OCI-LY3 (cell line): ENCODE measurements around the gene GNAO1.
A peak's percentile ranks its signal among the peaks of the same experiment; 100 is the strongest.

Experiments used
- H2AFZ ChIP-seq: fragments of 200-600, 300-600 bp; shearing (Covaris generic); 2 replicates; pipeline ENCODE4 v1.6.0; 2014; ENCODE audit warnings: antibody characterized with exemption, low read depth, low read length
- H3K27ac ChIP-seq: fragments of 200-600, 300-600 bp; sonication (generic); 2 replicates; pipeline ENCODE4 v1.5.1; 2014; ENCODE audit warnings: mild to moderate bottlenecking, low read length, moderate library complexity, mixed read lengths
- H3K27me3 ChIP-seq: fragments of 200-600, 300-600 bp; sonication (generic); 2 replicates; pipeline ENCODE4 v1.6.1; 2014; ENCODE audit warnings: low read depth, low read length, mixed read lengths
- H3K36me3 ChIP-seq: fragments of 200-600, 300-600 bp; sonication (generic); replicated peaks from 2 replicates; pipeline ENCODE3; 2014; ENCODE audit warnings: low read depth, low read length, mixed read lengths
- H3K4me1 ChIP-seq: fragments of 300-600, 200-600 bp; sonication (generic); 2 replicates; pipeline ENCODE4 v1.6.1; 2014; ENCODE audit warnings: low read length, mixed read lengths
- H3K4me2 ChIP-seq: fragments of 200-600, 300-600 bp; sonication (generic); 2 replicates; pipeline ENCODE4 v1.6.1; 2014; ENCODE audit warnings: low read length, mixed read lengths
- H3K4me3 ChIP-seq: fragments of 300-600, 200-600 bp; sonication (generic); 2 replicates; pipeline ENCODE4 v1.5.1; 2014; ENCODE audit warnings: antibody characterized with exemption, mild to moderate bottlenecking, low read length, moderate library complexity
- H3K79me2 ChIP-seq: fragments of 300-600, 200-600 bp; shearing (Covaris generic); 2 replicates; pipeline ENCODE4 v1.6.1; 2014; ENCODE audit warnings: mild to moderate bottlenecking, low read length, mixed read lengths
- H3K9ac ChIP-seq: fragments of 300-600, 200-600 bp; shearing (Covaris generic); 2 replicates; pipeline ENCODE4 v1.6.0; 2014; ENCODE audit warnings: mild to moderate bottlenecking, low read length, moderate library complexity
- H3K9me3 ChIP-seq: fragments of 200-600, 300-600 bp; shearing (Covaris generic); 2 replicates; pipeline ENCODE4 v1.6.1; 2014; ENCODE audit warnings: low read length, mixed read lengths; ENCODE audit not compliant: insufficient read depth
- H4K20me1 ChIP-seq: fragments of 200-600, 300-600 bp; sonication (generic); 2 replicates; pipeline ENCODE4 v1.6.1; 2016; ENCODE audit warnings: low read length, mixed read lengths; ENCODE audit not compliant: insufficient read depth
- CTCF ChIP-seq: fragments of 200-600, 300-600 bp; sonication (generic); IDR thresholded peaks from 2 replicates; pipeline ENCODE4 v1.5.1; 2014; ENCODE audit warnings: antibody characterized with exemption, low read length, low read depth
- EZH2phosphoT487 ChIP-seq: fragments of 200-600 bp; shearing (Covaris generic); IDR thresholded peaks from 2 replicates; pipeline ENCODE4 v1.6.1; 2018; ENCODE audit warnings: antibody characterized with exemption, mixed run types, low read depth

The GNAO1 gene

GRCh38 chr16:56330476-56330875, 139.2 kb downstream of the GNAO1 start:
- no peak overlapping the region for H2AFZ ChIP-seq
- H3K79me2 ChIP-seq, result no peaks in the 10 kb centered on the region
- no peak overlapping the region for H3K4me2 ChIP-seq
- no peak overlapping the region for H3K9ac ChIP-seq
- TF ChIP-seq EZH2phosphoT487 (no peak), CTCF (no peak)
- H3K36me3 ChIP-seq, result no peaks in the 10 kb centered on the region
- H3K9me3 ChIP-seq, result no peaks in the 10 kb centered on the region
- H3K4me1 ChIP-seq, result no peaks in the 10 kb centered on the region
- H4K20me1 ChIP-seq, result no peaks in the 10 kb centered on the region
- H3K27me3 ChIP-seq, result no peaks in the 10 kb centered on the region
- H3K27ac ChIP-seq, result no peak overlapping the region
- H3K4me3 ChIP-seq, result no peak overlapping the region

GRCh38 chr16:56331399-56331798, 140.1 kb downstream of the GNAO1 start:
- Histone ChIP-seq H3K4me1 (no peaks in the 10 kb centered on the region), H3K36me3 (no peaks in the 10 kb centered on the region), H3K9ac (no peak overlapping the region), H3K79me2 (no peaks in the 10 kb centered on the region), H4K20me1 (no peaks in the 10 kb centered on the region), H3K27ac (no peak overlapping the region), H3K4me2 (no peak overlapping the region), H2AFZ (no peak overlapping the region), H3K4me3 (no peak overlapping the region), H3K27me3 (no peaks in the 10 kb centered on the region), H3K9me3 (no peaks in the 10 kb centered on the region)
- no peak for TF ChIP-seq EZH2phosphoT487
- no peak for TF ChIP-seq CTCF

GRCh38 chr16:56331915-56332314, 140.6 kb downstream of the GNAO1 start:
- TF ChIP-seq CTCF (no peak), EZH2phosphoT487 (no peak)
- Histone ChIP-seq H3K4me2 (no peak overlapping the region), H3K36me3 (no peaks in the 10 kb centered on the region), H3K27ac (no peak overlapping the region), H3K4me1 (no peaks in the 10 kb centered on the region), H4K20me1 (no peaks in the 10 kb centered on the region), H3K9me3 (no peaks in the 10 kb centered on the region), H3K79me2 (no peaks in the 10 kb centered on the region), H2AFZ (no peak overlapping the region), H3K4me3 (no peak overlapping the region), H3K9ac (no peak overlapping the region), H3K27me3 (no peaks in the 10 kb centered on the region)

- no peaks in the 10 kb centered on the region for H3K9me3 ChIP-seq
- no peaks in the 10 kb centered on the region for H4K20me1 ChIP-seq
- no peak overlapping the region for H3K9ac ChIP-seq
- H3K36me3 ChIP-seq, result no peaks in the 10 kb centered on the region
- no peaks in the 10 kb centered on the region for H3K79me2 ChIP-seq
- TF ChIP-seq CTCF, result peak; percentile 36
- no peak for TF ChIP-seq EZH2phosphoT487
- no peak overlapping the region for H3K4me2 ChIP-seq
- no peak overlapping the region for H3K4me3 ChIP-seq
- no peak overlapping the region for H2AFZ ChIP-seq
- H3K4me1 ChIP-seq, result no peaks in the 10 kb centered on the region
- no peaks in the 10 kb centered on the region for H3K27me3 ChIP-seq
- H3K27ac ChIP-seq, result no peak overlapping the region
Measured at GRCh38 chr16:56332464-56333079, 141.3 kb downstream of the GNAO1 start.
